Prostate gland (tissue), 2 donors: Measurements from ENCODE around the gene OR2F2.

Source experiments
- CTCF ChIP-seq, 4 experiments: fragments of 200-600 bp in 2 of 4; fragments of 450-650 bp in 2 of 4; sonication (generic) in 2 of 4; IDR thresholded peaks; 1 replicate in 3 of 4; 2 replicates in 1 of 4; pipeline ENCODE4 v1.5.1; 2016 to 2019; ENCODE audit warnings: antibody characterized with exemption in 4 of 4, mild to moderate bottlenecking in 2 of 4, moderate library complexity in 2 of 4
- POLR2A ChIP-seq: fragments of 450-650 bp; IDR thresholded peaks from one replicate; pipeline ENCODE4 v1.6.1; 2016; ENCODE audit warnings: antibody characterized with exemption, mild to moderate bottlenecking
- POLR2AphosphoS5 ChIP-seq: sonication (generic); formaldehyde crosslinking; IDR thresholded peaks from one replicate; pipeline ENCODE4 v1.6.1; 2017; ENCODE audit warnings: antibody characterized with exemption

GRCh38 chr7:143931739-143932138, 3.3 kb upstream of the OR2F2 start:
- TF ChIP-seq CTCF (IDR thresholded peaks at IDR 0.05) = no peak
- no peak for TF ChIP-seq POLR2A
- no peak for TF ChIP-seq POLR2AphosphoS5
